ENCODE results near the gene RASIP1.

- TF ChIP-seq POLR2AphosphoS5 (IDR thresholded peaks at IDR 0.05) (peak in 2 of 3 donors; percentile 32 to 35), CTCF (IDR thresholded peaks at IDR 0.05 in 8 of 11, conservative IDR thresholded peaks at IDR 0.05 in 3 of 11) (no peak)
Measured at GRCh38 chr19:48683349-48683748, 57.1 kb downstream of the RASIP1 start.

All from spleen (tissue), 7 donors.